Pancreas (tissue), 10 donors: ENCODE measurements around the gene CHGA. TPM values are rescaled to one million over a fixed set of nuclear protein-coding genes. Genes with fewer than 3 reads are reported as not detected.

ENCODE experiments used
- ATAC-seq, 4 donors: fragments of 200-7000 bp; cut with Tn5 transposase; one replicate each; pipeline versions ENCODE4 v1.8.0 to v1.9.1; 2020; ENCODE audit warnings: mild to moderate bottlenecking in 4 of 4, moderate library complexity in 4 of 4
- DNase-seq, 6 donors: peaks; one replicate each; pipeline ENCODE4 v3.0.0-alpha.2; 2020
- FAIRE-seq: peaks from 2 replicates; lab custom pipeline; 2012; peaks lifted over from hg19 to GRCh38; lab: Jason Lieb, UNC
- H3K27ac ChIP-seq, 4 donors: fragments of 200-600 bp; sonication (generic); 1 replicate in 3 of 4; 2 replicates in 1 of 4; pipeline versions ENCODE4 v1.5.0 to v1.8.0; 2020
- H3K27me3 ChIP-seq, 4 donors: fragments of 200-600 bp; one replicate each; pipeline ENCODE4 v1.8.0; 2021
- H3K36me3 ChIP-seq, 3 donors: fragments of 200-600 bp; sonication (generic) in 1 of 3; one replicate each; pipeline versions ENCODE4 v1.5.0 to v1.8.0; 2020 to 2021
- H3K4me1 ChIP-seq, 3 donors: fragments of 200-600 bp; one replicate each; pipeline ENCODE4 v1.8.0; 2021
- H3K4me3 ChIP-seq, 4 donors: fragments of 200-600 bp; sonication (generic) in 2 of 4; one replicate each; pipeline versions ENCODE4 v1.5.0 to v1.8.0; 2020 to 2021
- H3K9me3 ChIP-seq, 4 donors: fragments of 200-600 bp; one replicate each; pipeline ENCODE4 v1.8.0; 2021
- WGBS, 2 donors: extraction: QIAGEN DNeasy Blood & Tissue Kit; methylation state at CpG; one replicate each; pipeline ENCODE4 v1.1.7; 2013; 5-methylcytosine and 5-hydroxymethylcytosine counted together
- intact Hi-C, 3 donors: fragments of 100-400 bp; cut with DNase I; formaldehyde crosslinking; loops; one replicate each; pipeline versions ENCODE4 v1.11.1 to v1.14.2; 2022
- polyA plus RNA-seq, 2 donors: library from polyadenylated mRNA; stranded (reverse); fragments of 200-250 nt; gene quantifications; one replicate each; pipeline ENCODE4 v1.2.3, GENCODE V29; 2013
- total RNA-seq, 6 donors: library from RNA; stranded (reverse); fragmentation: NEBNext Ultra II Directional in 4 of 6; extraction: Animal tissue kit (Norgen Biotek cat#: 25700) in 4 of 6; gene quantifications; one replicate each; pipeline versions ENCODE4 v1.2.1 to v1.2.4, GENCODE V29; 2021 to 2023
- TF ChIP-seq, protein P1 (sequence below), 4 donors: fragments of 200-600 bp; sonication (generic) in 3 of 4; IDR thresholded peaks; one replicate each; pipeline versions ENCODE4 v1.5.0 to v1.8.0; 2021; ENCODE audit warnings: antibody characterized with exemption in 4 of 4
- donor health status: healthy with polysubstance abuse.
- donor health status: DM: no; HTN: no; CAD: no; lungs with moderate emphysema.
- donor health status: DM: no; HTN: no; CAD: no.
- donor health status: control.
- donor health status: control.
- donor health status: Bipolar disorder and iron deficiency.
- donor health status: DM: yes; HTN: yes; CAD: no.
- donor health status: DM: no; HTN: no; CAD: no.
- donor health status: DM: no; HTN: no; CAD: no.
- donor health status: DM: yes; HTN: yes; CAD: no.

Gene CHGA
- total and polyA plus RNA-seq, 8 donors = 30.3 to 1,505 (median 112) TPM

DNA sequence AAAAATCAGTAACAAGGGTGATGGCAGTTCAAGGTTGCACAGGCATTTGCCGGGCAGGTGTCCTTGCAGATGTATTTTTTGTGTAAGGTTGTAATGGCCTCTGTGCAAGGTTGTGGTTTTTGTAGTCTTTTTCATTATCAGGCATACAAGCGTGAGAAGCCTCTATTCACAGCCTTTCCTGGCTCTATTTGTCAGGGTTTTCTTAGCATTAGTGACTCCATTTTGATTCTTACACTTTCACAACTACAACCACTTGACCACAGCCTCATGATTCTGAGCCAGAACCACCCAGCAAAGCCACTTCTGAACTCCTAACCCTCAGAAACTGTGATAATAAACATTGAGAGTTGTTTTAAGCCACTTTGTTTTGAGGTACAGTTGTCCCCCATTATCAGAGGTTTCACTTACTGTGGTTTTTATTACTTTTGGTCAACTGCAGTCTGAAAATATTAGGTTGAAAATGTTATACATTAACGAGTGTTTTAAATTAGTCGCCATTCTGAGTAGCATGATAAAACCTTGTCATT, 27.5 kb upstream of the CHGA start:
- no peak overlapping the region for H3K27ac ChIP-seq
- WGBS, 2 donors = 53 to 67% methylated on average over 4 of the region's 4 CpGs
- H3K36me3 ChIP-seq = no peaks in the 10 kb centered on the region
- intact Hi-C loops = no loop called here
- no peak for DNase-seq
- no peaks in the 10 kb centered on the region for H3K27me3 ChIP-seq
- H3K4me1 ChIP-seq = no peaks in the 10 kb centered on the region
- TF ChIP-seq, protein P1, sequence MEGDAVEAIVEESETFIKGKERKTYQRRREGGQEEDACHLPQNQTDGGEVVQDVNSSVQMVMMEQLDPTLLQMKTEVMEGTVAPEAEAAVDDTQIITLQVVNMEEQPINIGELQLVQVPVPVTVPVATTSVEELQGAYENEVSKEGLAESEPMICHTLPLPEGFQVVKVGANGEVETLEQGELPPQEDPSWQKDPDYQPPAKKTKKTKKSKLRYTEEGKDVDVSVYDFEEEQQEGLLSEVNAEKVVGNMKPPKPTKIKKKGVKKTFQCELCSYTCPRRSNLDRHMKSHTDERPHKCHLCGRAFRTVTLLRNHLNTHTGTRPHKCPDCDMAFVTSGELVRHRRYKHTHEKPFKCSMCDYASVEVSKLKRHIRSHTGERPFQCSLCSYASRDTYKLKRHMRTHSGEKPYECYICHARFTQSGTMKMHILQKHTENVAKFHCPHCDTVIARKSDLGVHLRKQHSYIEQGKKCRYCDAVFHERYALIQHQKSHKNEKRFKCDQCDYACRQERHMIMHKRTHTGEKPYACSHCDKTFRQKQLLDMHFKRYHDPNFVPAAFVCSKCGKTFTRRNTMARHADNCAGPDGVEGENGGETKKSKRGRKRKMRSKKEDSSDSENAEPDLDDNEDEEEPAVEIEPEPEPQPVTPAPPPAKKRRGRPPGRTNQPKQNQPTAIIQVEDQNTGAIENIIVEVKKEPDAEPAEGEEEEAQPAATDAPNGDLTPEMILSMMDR (IDR thresholded peaks at IDR 0.05) = no peak
- FAIRE-seq = no peak
- H3K4me3 ChIP-seq = no peak overlapping the region
- ATAC-seq = no peak
- no peaks in the 10 kb centered on the region for H3K9me3 ChIP-seq

DNA sequence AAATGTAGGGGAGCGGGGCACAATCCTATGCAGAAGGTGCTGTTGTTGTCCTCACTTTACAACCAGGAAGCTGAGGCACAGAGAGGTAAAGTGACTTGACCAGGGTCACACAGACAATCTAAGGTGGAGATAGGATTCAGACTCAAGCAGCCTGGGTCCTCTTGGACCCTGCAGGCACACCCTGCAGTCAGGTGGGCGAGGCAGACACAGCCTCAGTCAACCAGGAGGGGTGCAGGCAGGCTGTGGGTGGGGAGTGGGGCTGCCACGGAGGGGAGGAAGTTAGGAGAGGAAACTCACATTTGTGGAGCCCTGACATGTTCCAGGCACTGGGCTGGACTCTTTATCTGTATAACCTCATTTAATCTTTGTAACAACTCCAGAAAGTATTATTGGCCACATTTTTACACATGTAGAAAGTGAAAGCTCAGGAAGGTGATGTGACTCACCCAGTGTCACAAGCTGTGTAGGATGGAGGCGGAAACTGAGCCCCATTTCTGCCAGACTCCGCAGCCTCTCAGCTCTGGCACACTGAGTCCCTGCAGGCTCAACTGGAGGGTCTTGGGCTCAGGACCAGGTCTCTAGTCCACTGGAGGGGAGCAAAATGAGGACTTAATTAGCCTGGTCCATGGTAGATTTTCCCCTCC, 24.9 kb upstream of the CHGA start:
- TF ChIP-seq, protein P1 (IDR thresholded peaks at IDR 0.05) = no peak
- Histone ChIP-seq H3K27ac (no peak overlapping the region), H3K36me3 (no peaks in the 10 kb centered on the region), H3K4me1 (no peaks in the 10 kb centered on the region), H3K9me3 (no peaks in the 10 kb centered on the region), H3K4me3 (no peak overlapping the region), H3K27me3 (no peaks in the 10 kb centered on the region)
- FAIRE-seq (no peak), DNase-seq (no peak), ATAC-seq (no peak)
- WGBS, 2 donors = 80 to 86% methylated on average over 5 of the region's 5 CpGs
- intact Hi-C loops = no loop called here

DNA sequence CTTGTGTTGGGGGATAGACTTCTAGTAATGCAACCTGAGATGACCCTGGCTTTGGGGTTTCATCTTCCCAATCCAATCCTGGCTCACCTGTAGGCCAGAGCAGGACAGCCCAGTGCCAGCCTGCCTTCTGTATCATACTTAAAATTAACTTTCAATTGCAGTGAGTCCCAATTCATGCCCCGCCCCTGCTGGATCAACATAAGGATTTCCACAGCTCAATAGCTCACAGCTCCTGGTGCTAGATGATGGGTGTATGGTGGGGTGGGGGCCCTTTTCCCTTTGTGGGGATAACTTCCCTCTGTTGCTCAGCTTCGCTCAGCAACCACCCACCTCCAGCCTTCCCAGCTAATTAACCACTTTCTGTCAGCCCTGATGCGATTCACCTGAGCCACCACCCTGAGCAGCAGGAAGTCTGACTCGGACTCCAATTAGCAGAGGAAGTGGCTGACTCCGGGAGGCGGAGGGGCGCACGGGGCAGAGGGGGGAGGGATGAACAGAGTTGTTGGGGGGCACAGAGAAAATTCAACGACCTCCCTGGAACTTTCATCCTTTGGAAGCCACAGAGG, 24.3 kb upstream of the CHGA start:
- Histone ChIP-seq H3K27ac (no peak overlapping the region), H3K4me3 (no peak overlapping the region), H3K36me3 (no peaks in the 10 kb centered on the region), H3K9me3 (no peaks in the 10 kb centered on the region), H3K4me1 (no peaks in the 10 kb centered on the region), H3K27me3 (no peaks in the 10 kb centered on the region)
- no peak for ATAC-seq
- DNase-seq = no peak
- intact Hi-C loops = no loop called here
- TF ChIP-seq, protein P1 (IDR thresholded peaks at IDR 0.05) = no peak
- FAIRE-seq = no peak
- 61 to 70% methylated on average over 9 of the region's 9 CpGs for WGBS, 2 donors

DNA sequence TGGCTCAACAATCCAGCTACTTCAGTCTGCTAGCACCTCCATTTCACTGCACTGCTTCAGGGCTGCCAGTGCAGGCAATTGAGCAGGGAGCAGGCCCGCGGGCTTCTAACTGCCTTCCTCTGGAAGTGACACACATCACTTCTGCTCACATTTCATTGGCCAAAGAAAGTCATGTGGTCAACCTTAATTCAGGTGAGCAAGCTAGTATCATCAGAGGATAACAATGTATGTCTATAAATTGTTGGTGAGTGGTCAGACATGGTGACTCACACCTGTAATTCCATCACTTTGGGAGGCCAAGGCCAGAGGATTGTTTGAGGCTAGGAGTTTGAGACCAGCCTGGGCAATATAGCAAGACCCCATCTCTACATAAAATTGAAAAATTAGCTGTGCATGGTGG, 22.3 kb upstream of the CHGA start:
- ATAC-seq (no peak), FAIRE-seq (no peak)
- H3K27me3 ChIP-seq = no peaks in the 10 kb centered on the region

More for the DNA sequence above, 22.3 kb upstream of the CHGA start:
- intact Hi-C loops = no loop called here
- WGBS, 2 donors = 87 to 97% methylated on average over 2 of the region's 2 CpGs
- no peak overlapping the region for H3K4me3 ChIP-seq
- H3K9me3 ChIP-seq = no peaks in the 10 kb centered on the region
- DNase-seq = no peak
- H3K36me3 ChIP-seq = no peaks in the 10 kb centered on the region
- TF ChIP-seq, protein P1 (IDR thresholded peaks at IDR 0.05) = no peak
- H3K27ac ChIP-seq = no peak overlapping the region
- H3K4me1 ChIP-seq = no peaks in the 10 kb centered on the region
